Measurements from ENCODE around the gene GPC6.

GRCh38 chr13:93861818-93862217 lies 635.2 kb downstream of the GPC6 start:
- TF ChIP-seq, protein P1, sequence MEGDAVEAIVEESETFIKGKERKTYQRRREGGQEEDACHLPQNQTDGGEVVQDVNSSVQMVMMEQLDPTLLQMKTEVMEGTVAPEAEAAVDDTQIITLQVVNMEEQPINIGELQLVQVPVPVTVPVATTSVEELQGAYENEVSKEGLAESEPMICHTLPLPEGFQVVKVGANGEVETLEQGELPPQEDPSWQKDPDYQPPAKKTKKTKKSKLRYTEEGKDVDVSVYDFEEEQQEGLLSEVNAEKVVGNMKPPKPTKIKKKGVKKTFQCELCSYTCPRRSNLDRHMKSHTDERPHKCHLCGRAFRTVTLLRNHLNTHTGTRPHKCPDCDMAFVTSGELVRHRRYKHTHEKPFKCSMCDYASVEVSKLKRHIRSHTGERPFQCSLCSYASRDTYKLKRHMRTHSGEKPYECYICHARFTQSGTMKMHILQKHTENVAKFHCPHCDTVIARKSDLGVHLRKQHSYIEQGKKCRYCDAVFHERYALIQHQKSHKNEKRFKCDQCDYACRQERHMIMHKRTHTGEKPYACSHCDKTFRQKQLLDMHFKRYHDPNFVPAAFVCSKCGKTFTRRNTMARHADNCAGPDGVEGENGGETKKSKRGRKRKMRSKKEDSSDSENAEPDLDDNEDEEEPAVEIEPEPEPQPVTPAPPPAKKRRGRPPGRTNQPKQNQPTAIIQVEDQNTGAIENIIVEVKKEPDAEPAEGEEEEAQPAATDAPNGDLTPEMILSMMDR (IDR thresholded peaks at IDR 0.05; ENCODE audit: insufficient read depth, low read length, poor library complexity, severe bottlenecking), result no peak
- TF ChIP-seq EZH2phosphoT487 (conservative IDR thresholded peaks at IDR 0.05; ENCODE audit: low read length), result no peak
